Measurements from ENCODE around the gene EPHA4.

EPHA4 gene

DNA sequence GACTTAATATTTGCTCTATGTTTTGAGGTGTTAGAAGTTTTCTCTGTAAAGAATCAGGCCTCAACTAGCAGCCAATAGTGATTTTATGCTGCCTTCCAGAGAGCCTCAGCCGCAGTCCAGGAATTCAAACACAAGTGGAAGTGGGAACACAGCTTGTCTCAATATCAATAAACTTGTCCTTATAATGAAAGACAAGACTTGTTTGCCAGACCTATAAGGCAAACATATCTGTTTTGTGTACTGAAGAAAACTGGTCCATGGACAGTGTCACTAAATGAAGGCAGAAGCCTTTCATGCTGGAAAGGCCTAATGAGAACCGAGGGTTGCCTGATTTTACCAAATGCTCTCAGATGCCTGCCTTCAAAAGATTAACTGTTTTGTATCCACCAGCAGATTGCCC lies 182.2 kb downstream of the EPHA4 start:
- Histone ChIP-seq H3K36me3 (replicated peaks; ENCODE audit: low read depth, low read length) (no peaks in the 10 kb centered on the region), H3K4me3 (ENCODE audit: low read length) (no peak overlapping the region), H2AFZ (ENCODE audit: low read depth, low read length) (no peak overlapping the region), H3K4me1 (ENCODE audit: low read length) (no peaks in the 10 kb centered on the region), H3K27ac (ENCODE audit: low read length) (no peak overlapping the region), H3K27me3 (ENCODE audit: low read depth, low read length) (no peaks in the 10 kb centered on the region), H3K9ac (ENCODE audit: low read length) (no peak overlapping the region), H3K9me3 (ENCODE audit: insufficient read depth, low read length) (no peaks in the 10 kb centered on the region), H4K20me1 (ENCODE audit: insufficient read depth, low read length) (no peaks in the 10 kb centered on the region), H3K4me2 (ENCODE audit: low read length) (no peak overlapping the region), H3K79me2 (ENCODE audit: low read length) (no peaks in the 10 kb centered on the region)
- TF ChIP-seq, protein P1, sequence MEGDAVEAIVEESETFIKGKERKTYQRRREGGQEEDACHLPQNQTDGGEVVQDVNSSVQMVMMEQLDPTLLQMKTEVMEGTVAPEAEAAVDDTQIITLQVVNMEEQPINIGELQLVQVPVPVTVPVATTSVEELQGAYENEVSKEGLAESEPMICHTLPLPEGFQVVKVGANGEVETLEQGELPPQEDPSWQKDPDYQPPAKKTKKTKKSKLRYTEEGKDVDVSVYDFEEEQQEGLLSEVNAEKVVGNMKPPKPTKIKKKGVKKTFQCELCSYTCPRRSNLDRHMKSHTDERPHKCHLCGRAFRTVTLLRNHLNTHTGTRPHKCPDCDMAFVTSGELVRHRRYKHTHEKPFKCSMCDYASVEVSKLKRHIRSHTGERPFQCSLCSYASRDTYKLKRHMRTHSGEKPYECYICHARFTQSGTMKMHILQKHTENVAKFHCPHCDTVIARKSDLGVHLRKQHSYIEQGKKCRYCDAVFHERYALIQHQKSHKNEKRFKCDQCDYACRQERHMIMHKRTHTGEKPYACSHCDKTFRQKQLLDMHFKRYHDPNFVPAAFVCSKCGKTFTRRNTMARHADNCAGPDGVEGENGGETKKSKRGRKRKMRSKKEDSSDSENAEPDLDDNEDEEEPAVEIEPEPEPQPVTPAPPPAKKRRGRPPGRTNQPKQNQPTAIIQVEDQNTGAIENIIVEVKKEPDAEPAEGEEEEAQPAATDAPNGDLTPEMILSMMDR (IDR thresholded peaks at IDR 0.05; ENCODE audit: low read depth, low read length) = no peak
- TF ChIP-seq EZH2phosphoT487 (IDR thresholded peaks at IDR 0.05; ENCODE audit: low read depth) = no peak

DNA sequence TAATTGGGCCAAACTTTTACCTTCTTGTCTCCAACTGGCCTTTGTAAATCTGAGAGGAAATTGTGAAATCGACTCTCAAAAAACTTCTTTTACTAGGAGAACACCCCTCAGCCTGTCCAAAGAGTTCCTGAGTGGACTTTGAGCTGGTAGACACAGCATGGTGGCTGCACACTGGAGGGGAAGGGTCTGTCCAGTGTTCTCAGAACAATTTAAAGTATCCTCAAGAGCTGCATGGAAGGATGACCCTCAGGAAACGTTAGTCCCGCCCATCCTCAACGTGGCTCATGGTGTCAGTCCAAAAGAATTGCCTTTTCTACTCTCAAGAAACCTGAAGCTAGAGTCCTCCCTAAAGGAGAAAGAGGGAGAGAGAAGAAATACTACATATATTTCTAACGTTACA lies 182.7 kb downstream of the EPHA4 start:
- no peak overlapping the region for H3K4me2 ChIP-seq (ENCODE audit: low read length)
- H3K4me3 ChIP-seq (ENCODE audit: low read length) = no peak overlapping the region
- H3K36me3 ChIP-seq (replicated peaks; ENCODE audit: low read depth, low read length) = no peaks in the 10 kb centered on the region
- no peaks in the 10 kb centered on the region for H4K20me1 ChIP-seq (ENCODE audit: insufficient read depth, low read length)
- H2AFZ ChIP-seq (ENCODE audit: low read depth, low read length) = no peak overlapping the region
- TF ChIP-seq, protein P1 (IDR thresholded peaks at IDR 0.05; ENCODE audit: low read depth, low read length) = no peak
- TF ChIP-seq EZH2phosphoT487 (IDR thresholded peaks at IDR 0.05; ENCODE audit: low read depth) = no peak
- H3K4me1 ChIP-seq (ENCODE audit: low read length) = no peaks in the 10 kb centered on the region
- no peaks in the 10 kb centered on the region for H3K79me2 ChIP-seq (ENCODE audit: low read length)
- no peaks in the 10 kb centered on the region for H3K27me3 ChIP-seq (ENCODE audit: low read depth, low read length)
- no peaks in the 10 kb centered on the region for H3K9me3 ChIP-seq (ENCODE audit: insufficient read depth, low read length)
- no peak overlapping the region for H3K27ac ChIP-seq (ENCODE audit: low read length)
- no peak overlapping the region for H3K9ac ChIP-seq (ENCODE audit: low read length)

DNA sequence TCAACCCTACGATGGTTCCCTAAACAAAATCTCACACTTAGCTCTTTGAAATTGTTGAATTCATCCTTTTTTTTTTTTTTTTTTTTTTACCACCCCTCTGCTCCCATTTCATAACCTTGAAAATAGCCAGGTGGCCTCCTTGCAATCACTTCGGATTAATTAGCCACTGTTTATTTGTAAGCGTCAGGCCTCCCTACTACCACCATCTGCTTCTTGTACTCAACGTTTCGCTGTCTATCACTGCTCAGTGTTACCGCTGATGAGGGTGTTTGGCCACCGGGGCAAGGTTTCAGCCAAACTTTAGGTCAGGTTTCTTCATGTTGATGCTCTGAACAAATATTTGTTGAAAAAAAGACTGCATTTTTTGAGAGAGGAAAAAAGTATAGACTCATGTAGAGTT lies 183.2 kb downstream of the EPHA4 start:
- no peak overlapping the region for H3K4me2 ChIP-seq (ENCODE audit: low read length)
- H3K36me3 ChIP-seq (replicated peaks; ENCODE audit: low read depth, low read length) = no peaks in the 10 kb centered on the region
- no peak overlapping the region for H3K9ac ChIP-seq (ENCODE audit: low read length)
- no peak overlapping the region for H3K4me3 ChIP-seq (ENCODE audit: low read length)
- H3K27me3 ChIP-seq (ENCODE audit: low read depth, low read length) = no peaks in the 10 kb centered on the region
- no peaks in the 10 kb centered on the region for H3K4me1 ChIP-seq (ENCODE audit: low read length)
- no peaks in the 10 kb centered on the region for H3K9me3 ChIP-seq (ENCODE audit: insufficient read depth, low read length)
- no peaks in the 10 kb centered on the region for H4K20me1 ChIP-seq (ENCODE audit: insufficient read depth, low read length)
- no peak for TF ChIP-seq EZH2phosphoT487 (IDR thresholded peaks at IDR 0.05; ENCODE audit: low read depth)
- TF ChIP-seq, protein P1 (IDR thresholded peaks at IDR 0.05; ENCODE audit: low read depth, low read length) = no peak
- no peak overlapping the region for H2AFZ ChIP-seq (ENCODE audit: low read depth, low read length)
- no peak overlapping the region for H3K27ac ChIP-seq (ENCODE audit: low read length)
- H3K79me2 ChIP-seq (ENCODE audit: low read length) = no peaks in the 10 kb centered on the region

DNA sequence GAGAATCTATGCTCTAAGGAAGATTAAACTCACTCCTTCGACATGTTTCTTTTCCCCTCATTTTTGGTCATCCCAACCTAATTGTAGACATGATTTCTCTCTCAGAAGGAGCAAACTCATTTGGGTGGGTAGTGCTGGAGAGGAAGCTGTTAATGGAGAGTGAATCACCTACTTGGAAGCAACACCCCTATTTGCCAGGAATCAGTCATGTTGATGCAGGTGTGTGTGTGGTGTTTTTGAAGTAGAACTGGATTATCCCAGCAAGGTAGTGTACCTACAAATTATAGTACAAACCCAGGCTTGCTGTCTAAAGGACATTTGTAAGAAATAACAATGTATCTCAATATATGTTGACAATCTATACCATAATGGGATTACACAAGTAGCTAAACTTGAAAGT lies 186.4 kb downstream of the EPHA4 start:
- Histone ChIP-seq H3K27me3 (ENCODE audit: low read depth, low read length) (no peaks in the 10 kb centered on the region), H3K4me1 (ENCODE audit: low read length) (no peaks in the 10 kb centered on the region), H3K4me3 (ENCODE audit: low read length) (no peak overlapping the region), H2AFZ (ENCODE audit: low read depth, low read length) (no peak overlapping the region), H3K9ac (ENCODE audit: low read length) (no peak overlapping the region), H3K36me3 (replicated peaks; ENCODE audit: low read depth, low read length) (no peaks in the 10 kb centered on the region), H3K79me2 (ENCODE audit: low read length) (no peaks in the 10 kb centered on the region), H3K9me3 (ENCODE audit: insufficient read depth, low read length) (no peaks in the 10 kb centered on the region), H3K4me2 (ENCODE audit: low read length) (no peak overlapping the region), H3K27ac (ENCODE audit: low read length) (no peak overlapping the region), H4K20me1 (ENCODE audit: insufficient read depth, low read length) (no peaks in the 10 kb centered on the region)
- no peak for TF ChIP-seq EZH2phosphoT487 (IDR thresholded peaks at IDR 0.05; ENCODE audit: low read depth)
- TF ChIP-seq, protein P1 (IDR thresholded peaks at IDR 0.05; ENCODE audit: low read depth, low read length) = no peak
